Measurements from ENCODE around the gene FAM149A. TPM values are rescaled to one million over a fixed set of nuclear protein-coding genes. Genes with fewer than 3 reads are reported as not detected.

The FAM149A gene
- total RNA-seq, 4 donors from 2014 or later = 0.77 to 18.9 (median 17.7) TPM

GRCh38 chr4:186144946-186145569, 40.6 kb downstream of the FAM149A start:
- intact Hi-C loops (cut with DNase I; ENCODE audit: low total_unique reads) = no loop called here
- TF ChIP-seq, protein P1, sequence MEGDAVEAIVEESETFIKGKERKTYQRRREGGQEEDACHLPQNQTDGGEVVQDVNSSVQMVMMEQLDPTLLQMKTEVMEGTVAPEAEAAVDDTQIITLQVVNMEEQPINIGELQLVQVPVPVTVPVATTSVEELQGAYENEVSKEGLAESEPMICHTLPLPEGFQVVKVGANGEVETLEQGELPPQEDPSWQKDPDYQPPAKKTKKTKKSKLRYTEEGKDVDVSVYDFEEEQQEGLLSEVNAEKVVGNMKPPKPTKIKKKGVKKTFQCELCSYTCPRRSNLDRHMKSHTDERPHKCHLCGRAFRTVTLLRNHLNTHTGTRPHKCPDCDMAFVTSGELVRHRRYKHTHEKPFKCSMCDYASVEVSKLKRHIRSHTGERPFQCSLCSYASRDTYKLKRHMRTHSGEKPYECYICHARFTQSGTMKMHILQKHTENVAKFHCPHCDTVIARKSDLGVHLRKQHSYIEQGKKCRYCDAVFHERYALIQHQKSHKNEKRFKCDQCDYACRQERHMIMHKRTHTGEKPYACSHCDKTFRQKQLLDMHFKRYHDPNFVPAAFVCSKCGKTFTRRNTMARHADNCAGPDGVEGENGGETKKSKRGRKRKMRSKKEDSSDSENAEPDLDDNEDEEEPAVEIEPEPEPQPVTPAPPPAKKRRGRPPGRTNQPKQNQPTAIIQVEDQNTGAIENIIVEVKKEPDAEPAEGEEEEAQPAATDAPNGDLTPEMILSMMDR (IDR thresholded peaks at IDR 0.05) = no peak
- TF ChIP-seq POLR2A (IDR thresholded peaks at IDR 0.05) = no peak
- peak overlapping the region; percentile 78 to 87 for H3K27ac ChIP-seq

GRCh38 chr4:186146458-186146857, 42.0 kb downstream of the FAM149A start:
- intact Hi-C loops (cut with DNase I; ENCODE audit: low total_unique reads) = no loop called here
- no peak overlapping the region for H3K4me3 ChIP-seq
- no peaks in the 10 kb centered on the region for H3K27me3 ChIP-seq
- DNase-seq = no peak
- no peaks in the 10 kb centered on the region for H3K36me3 ChIP-seq
- H3K9me3 ChIP-seq = no peaks in the 10 kb centered on the region
- no peaks in the 10 kb centered on the region for H3K4me1 ChIP-seq
- peak overlapping the region; percentile 8 to 87 for H3K27ac ChIP-seq
- TF ChIP-seq, protein P1 (IDR thresholded peaks at IDR 0.05) = no peak
- TF ChIP-seq POLR2A (IDR thresholded peaks at IDR 0.05) = no peak

More at GRCh38 chr4:186144946-186145569, 40.6 kb downstream of the FAM149A start:
- peak; percentile 50 to 56 for DNase-seq
- Histone ChIP-seq H3K9me3 (no peaks in the 10 kb centered on the region), H3K4me3 (peak overlapping the region; percentile 41 to 51), H3K36me3 (no peaks in the 10 kb centered on the region), H3K4me1 (no peaks in the 10 kb centered on the region), H3K27me3 (no peaks in the 10 kb centered on the region)

GRCh38 chr4:186148336-186148975, 44.0 kb downstream of the FAM149A start:
- intact Hi-C loops (cut with DNase I; ENCODE audit: low total_unique reads) = no loop called here

DNA sequence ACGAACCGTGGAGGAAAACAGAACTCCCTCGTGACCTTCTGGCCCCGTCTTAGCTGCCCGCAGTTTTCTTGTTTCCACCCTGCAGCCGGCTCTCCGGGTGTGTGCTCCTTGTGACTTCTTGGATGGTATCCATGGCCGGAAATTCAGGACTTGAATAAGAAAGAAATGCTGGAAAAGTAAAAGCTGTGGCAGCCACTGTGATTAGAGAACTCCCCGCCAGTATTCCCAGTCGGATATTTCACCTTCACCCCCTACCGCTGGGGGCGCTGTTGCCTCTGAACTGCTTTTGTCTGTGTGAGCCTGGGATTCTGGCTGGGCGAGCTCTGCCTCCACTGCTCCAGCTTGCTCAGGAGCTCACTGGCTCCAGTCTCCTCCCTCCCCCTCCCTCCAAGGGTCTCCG, 45.4 kb downstream of the FAM149A start:
- DNase-seq = peak; percentile 74 to 78
- no peak overlapping the region for H3K4me3 ChIP-seq
- TF ChIP-seq POLR2A (IDR thresholded peaks at IDR 0.05) = no peak
- TF ChIP-seq, protein P1 (IDR thresholded peaks at IDR 0.05) = peak in 2 of 4 experiments; percentile 56 to 75
- H3K27ac ChIP-seq = peak overlapping the region; percentile 28 to 55
- no peaks in the 10 kb centered on the region for H3K9me3 ChIP-seq
- intact Hi-C loops (cut with DNase I; ENCODE audit: low total_unique reads) = no loop called here
- no peaks in the 10 kb centered on the region for H3K36me3 ChIP-seq
- no peaks in the 10 kb centered on the region for H3K4me1 ChIP-seq
- no peaks in the 10 kb centered on the region for H3K27me3 ChIP-seq

More at GRCh38 chr4:186148336-186148975, 44.0 kb downstream of the FAM149A start:
- Histone ChIP-seq H3K36me3 (no peaks in the 10 kb centered on the region), H3K27me3 (no peaks in the 10 kb centered on the region), H3K4me3 (no peak overlapping the region), H3K27ac (no peak overlapping the region), H3K9me3 (no peaks in the 10 kb centered on the region), H3K4me1 (no peaks in the 10 kb centered on the region)
- TF ChIP-seq, protein P1 (IDR thresholded peaks at IDR 0.05) = no peak
- TF ChIP-seq POLR2A (IDR thresholded peaks at IDR 0.05) = no peak
- DNase-seq = no peak

- H3K27me3 ChIP-seq = no peaks in the 10 kb centered on the region
- H3K9me3 ChIP-seq = no peaks in the 10 kb centered on the region
- no peaks in the 10 kb centered on the region for H3K4me1 ChIP-seq
- no peak for DNase-seq
- TF ChIP-seq POLR2A (IDR thresholded peaks at IDR 0.05) = no peak
- TF ChIP-seq, protein P1 (IDR thresholded peaks at IDR 0.05) = no peak
- no peaks in the 10 kb centered on the region for H3K36me3 ChIP-seq
- intact Hi-C loops (cut with DNase I; ENCODE audit: low total_unique reads) = no loop called here
- H3K27ac ChIP-seq = no peak overlapping the region
- H3K4me3 ChIP-seq = no peak overlapping the region
These were observed 46.4 kb downstream of the FAM149A start for GRCh38 chr4:186150926-186151325.
